Coronary artery (tissue), 2 donors: Measurements from ENCODE around the gene FLII.

Experiments used
- DNase-seq: peaks from one replicate; pipeline ENCODE4 v3.0.0-alpha.2; 2017; ENCODE audit warnings: low spot score
- H3K27ac ChIP-seq, 2 donors: fragments of 200-600 bp; sonication (generic); one replicate each; pipeline ENCODE4 v1.5.1; 2016 to 2019
- H3K4me3 ChIP-seq: fragments of 200-600 bp; sonication (generic); 2 replicates; pipeline ENCODE4 v1.5.1; 2016; ENCODE audit warnings: mild to moderate bottlenecking, moderate library complexity
- TF ChIP-seq, protein P1 (sequence below): fragments of 200-600 bp; sonication (generic); IDR thresholded peaks from one replicate; pipeline ENCODE4 v1.5.1; 2019; ENCODE audit warnings: antibody characterized with exemption

FLII gene

GRCh38 chr17:18267366-18267765 is 8.8 kb upstream of the FLII start:
- TF ChIP-seq, protein P1, sequence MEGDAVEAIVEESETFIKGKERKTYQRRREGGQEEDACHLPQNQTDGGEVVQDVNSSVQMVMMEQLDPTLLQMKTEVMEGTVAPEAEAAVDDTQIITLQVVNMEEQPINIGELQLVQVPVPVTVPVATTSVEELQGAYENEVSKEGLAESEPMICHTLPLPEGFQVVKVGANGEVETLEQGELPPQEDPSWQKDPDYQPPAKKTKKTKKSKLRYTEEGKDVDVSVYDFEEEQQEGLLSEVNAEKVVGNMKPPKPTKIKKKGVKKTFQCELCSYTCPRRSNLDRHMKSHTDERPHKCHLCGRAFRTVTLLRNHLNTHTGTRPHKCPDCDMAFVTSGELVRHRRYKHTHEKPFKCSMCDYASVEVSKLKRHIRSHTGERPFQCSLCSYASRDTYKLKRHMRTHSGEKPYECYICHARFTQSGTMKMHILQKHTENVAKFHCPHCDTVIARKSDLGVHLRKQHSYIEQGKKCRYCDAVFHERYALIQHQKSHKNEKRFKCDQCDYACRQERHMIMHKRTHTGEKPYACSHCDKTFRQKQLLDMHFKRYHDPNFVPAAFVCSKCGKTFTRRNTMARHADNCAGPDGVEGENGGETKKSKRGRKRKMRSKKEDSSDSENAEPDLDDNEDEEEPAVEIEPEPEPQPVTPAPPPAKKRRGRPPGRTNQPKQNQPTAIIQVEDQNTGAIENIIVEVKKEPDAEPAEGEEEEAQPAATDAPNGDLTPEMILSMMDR: no peak
- no peak for DNase-seq
- Histone ChIP-seq H3K27ac (no peak overlapping the region), H3K4me3 (no peak overlapping the region)

GRCh38 chr17:18263885-18264682 is 5.5 kb upstream of the FLII start:
- DNase-seq: no peak
- TF ChIP-seq, protein P1: no peak
- no peak overlapping the region for H3K4me3 ChIP-seq
- H3K27ac ChIP-seq: no peak overlapping the region

DNA sequence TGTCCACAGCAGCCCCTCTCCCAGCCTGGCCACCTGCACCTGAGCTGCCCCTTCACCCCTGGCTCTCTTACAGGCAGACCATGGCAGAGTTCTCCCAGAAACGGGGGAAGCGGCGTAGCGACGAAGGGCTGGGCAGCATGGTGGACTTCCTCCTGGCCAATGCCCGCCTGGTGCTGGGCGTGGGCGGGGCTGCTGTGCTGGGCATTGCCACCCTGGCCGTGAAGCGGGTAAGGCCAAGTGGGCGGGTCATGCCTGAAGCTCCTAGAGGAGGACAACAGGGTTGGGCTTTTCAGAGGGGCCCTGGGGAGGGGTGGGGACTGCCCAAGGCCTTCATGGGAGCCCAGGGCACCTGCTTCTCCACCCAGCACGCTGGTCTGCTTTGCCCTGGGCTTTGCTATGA is 4.1 kb upstream of the FLII start:
- Histone ChIP-seq H3K4me3 (no peak overlapping the region), H3K27ac (peak overlapping the region in 1 of 2 donors; percentile 96)
- DNase-seq: no peak
- TF ChIP-seq, protein P1: no peak

DNA sequence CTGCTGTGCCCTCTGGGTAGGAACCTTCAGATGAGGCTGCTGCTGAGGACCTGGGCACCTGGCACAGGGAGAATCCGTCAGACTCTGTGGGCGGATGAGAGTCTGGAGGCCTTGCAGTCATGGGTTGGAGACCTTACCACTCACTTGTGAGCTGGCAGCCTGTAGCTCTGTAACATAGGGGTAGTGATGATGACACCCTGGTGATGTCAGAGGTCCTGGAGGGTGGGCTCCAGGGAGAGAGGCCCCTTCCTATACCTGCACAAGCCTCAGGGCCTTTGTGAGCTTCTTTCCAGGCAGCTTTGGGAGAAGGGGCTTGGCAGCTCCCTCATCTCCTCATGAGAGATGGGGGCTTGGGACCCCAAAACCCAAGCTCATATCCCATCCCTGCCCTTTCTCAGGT is 3.6 kb upstream of the FLII start:
- Histone ChIP-seq H3K27ac (peak overlapping the region; percentile 96 to 97), H3K4me3 (peak overlapping the region; percentile 90)
- TF ChIP-seq, protein P1: no peak
- no peak for DNase-seq

DNA sequence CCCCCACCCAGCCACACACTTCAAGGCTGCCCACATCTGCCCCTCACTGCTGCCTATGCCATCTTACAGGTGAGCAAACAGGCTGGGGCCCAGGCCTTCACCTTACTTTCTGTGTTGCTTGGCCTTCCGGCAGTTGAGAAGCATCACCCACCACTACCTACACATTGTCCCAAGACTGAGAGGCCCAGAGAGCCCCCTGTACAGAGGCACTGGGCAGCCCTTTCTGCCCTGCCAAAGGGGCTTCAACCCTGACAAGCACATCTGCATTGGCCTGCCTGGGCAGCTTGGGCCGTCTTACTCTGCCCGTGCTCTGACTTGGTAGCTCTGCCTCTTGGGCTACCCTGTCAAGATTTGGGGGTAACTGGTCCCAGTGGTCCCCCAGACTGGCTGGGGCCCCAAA is 3.1 kb upstream of the FLII start:
- TF ChIP-seq, protein P1: no peak
- no peak for DNase-seq
- peak overlapping the region; percentile 96 to 97 for H3K27ac ChIP-seq
- H3K4me3 ChIP-seq: peak overlapping the region; percentile 90

- DNase-seq: peak; percentile 88
- Histone ChIP-seq H3K4me3 (peak overlapping the region; percentile 90), H3K27ac (peak overlapping the region; percentile 96 to 97)
- TF ChIP-seq, protein P1: no peak
These were observed 2.6 kb upstream of the FLII start for GRCh38 chr17:18261146-18261515.
